Activated CD4-positive, alpha-beta T cell treated with anti-CD3 and anti-CD28 coated beads, Interleukin-2, Interleukin-4, amounts not matched to agents 100 ng/mL and 50 ng/mL, durations not matched to agents 16 hours and 8 hours (primary cell): ENCODE measurements around the gene NFASC.

Experiments
- DNase-seq: peaks from one replicate; pipeline ENCODE4 v3.0.0-alpha.2; 2020; ENCODE audit warnings: low spot score

NFASC gene

GRCh38 chr1:204889681-204890383 lies 19.2 kb downstream of the NFASC start:
- DNase-seq = no peak

- no peak for DNase-seq
Observed at GRCh38 chr1:204891860-204892259, 21.2 kb downstream of the NFASC start.

DNA sequence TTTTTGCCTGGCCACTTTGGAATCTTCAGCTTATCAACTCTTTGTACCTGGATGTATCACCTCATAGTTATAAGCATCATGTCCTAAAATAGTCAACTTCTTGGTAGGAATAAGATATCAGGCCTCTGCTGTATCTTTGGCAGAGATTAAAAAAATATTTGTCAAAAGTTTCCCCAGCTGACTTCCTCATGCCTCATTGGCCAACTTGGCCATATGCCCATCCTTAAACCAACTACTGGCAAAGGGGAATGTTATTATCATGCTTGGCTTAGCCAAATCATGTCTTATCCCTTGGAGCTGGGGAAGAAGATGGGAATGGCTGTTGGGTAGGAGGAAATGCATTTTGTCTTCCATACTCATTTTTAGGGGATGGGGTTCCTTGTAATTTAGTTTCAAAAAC lies 23.4 kb downstream of the NFASC start:
- DNase-seq = no peak

- no peak for DNase-seq
Observed at GRCh38 chr1:204894606-204895005, 23.9 kb downstream of the NFASC start.

- DNase-seq = no peak
Observed at GRCh38 chr1:204896023-204896422, 25.4 kb downstream of the NFASC start.

- DNase-seq = no peak
Observed at GRCh38 chr1:204896787-204897469, 26.3 kb downstream of the NFASC start.

- DNase-seq = no peak
Observed at GRCh38 chr1:204900721-204901120, 30.1 kb downstream of the NFASC start.

DNA sequence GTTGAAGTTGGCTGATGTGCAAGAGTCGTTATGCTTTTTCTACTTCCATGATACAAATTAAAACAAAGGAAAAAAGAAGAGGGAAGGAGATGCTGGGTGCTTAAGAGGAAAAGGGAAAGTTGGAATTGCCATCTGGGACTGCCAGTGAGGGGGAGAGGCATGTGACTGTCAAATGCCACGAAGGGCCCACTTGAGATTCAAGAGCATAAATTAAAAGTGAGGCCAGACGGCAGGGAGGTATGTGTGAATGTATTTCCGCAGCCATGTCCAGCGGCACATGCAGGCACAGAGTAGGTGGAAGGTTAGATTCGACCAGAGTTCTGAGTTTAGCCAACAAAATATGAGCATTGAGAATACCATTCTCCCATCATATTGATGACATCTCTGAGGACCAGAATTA lies 32.0 kb downstream of the NFASC start:
- DNase-seq = no peak

DNA sequence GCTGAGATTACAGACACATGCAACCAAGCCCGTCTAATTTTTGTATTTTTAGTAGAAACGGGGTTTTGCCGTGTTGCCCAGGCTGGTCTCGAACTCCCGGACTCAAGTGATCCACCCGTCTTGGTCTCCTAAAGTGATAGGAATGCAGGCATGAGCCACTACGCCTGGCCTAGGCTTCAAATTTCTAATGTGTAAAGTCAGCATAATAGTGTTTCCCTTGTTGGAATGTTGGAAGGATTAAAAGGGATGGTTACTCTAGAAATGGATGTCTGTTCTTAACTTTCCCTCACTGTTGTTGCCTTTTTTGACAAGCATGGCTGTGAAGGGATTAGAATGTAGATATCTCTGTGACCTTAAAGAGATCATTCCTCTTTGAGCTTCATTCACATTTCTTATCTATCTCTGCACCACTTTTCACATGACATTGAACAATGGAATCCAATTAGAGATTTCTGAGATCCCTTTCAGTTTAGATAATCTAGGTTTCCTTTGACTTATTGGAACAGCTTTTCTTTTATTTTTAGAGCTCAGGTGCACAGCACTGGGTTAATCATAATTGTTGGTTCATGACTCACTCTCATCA lies 33.7 kb downstream of the NFASC start:
- DNase-seq = no peak

- DNase-seq = no peak
Observed at GRCh38 chr1:204909109-204909508, 38.4 kb downstream of the NFASC start.

DNA sequence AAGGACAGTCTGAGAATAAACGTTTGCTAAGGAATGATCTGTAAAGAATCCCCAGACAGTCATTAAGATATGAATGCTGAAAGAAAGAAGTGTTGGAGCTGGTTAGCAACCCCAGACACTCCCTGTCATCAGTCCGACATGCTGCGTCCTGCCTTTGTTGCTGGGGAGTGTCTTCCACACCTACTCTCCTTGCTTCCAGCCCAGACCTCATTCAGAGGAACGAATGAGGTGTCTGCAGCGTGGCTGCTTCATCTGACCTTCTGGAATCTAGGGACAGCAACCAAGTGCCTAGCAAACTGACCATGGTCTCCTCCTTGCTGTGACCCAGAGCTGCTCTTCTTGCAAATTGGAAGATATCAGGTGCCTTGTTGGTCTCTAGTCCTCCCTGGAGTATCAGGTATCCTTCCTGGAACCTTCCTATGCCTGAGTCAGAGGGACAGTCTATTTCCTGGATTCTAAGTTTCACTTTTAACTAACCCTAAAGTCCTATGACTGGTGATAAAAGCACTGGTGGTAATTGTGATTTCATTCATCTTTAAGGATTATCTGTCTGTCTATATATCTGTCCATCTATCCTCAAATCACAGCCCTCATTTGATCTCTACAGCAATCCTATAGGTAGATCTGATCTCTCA lies 45.3 kb downstream of the NFASC start:
- no peak for DNase-seq

GRCh38 chr1:204917802-204918201 lies 47.1 kb downstream of the NFASC start:
- no peak for DNase-seq

DNA sequence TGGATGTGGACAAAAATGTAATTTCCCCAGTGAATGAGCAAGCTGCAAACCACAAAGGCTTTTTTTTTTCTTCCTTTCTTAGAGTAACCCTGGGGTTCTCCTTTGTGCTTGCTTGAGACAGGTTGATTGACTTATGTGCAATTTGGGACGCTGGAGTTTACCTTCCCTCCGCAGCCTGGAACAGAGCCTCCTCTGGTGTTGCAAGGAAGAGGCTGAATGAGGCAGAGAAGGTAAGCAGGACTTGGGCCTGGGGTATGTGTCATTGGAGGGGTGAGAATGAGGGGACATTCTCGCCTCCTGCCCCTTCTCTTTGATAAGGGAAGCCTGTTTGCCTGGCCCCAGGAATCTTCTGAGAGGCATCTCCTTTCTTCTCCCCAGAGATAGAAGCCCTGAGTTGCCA lies 49.8 kb downstream of the NFASC start:
- no peak for DNase-seq

DNA sequence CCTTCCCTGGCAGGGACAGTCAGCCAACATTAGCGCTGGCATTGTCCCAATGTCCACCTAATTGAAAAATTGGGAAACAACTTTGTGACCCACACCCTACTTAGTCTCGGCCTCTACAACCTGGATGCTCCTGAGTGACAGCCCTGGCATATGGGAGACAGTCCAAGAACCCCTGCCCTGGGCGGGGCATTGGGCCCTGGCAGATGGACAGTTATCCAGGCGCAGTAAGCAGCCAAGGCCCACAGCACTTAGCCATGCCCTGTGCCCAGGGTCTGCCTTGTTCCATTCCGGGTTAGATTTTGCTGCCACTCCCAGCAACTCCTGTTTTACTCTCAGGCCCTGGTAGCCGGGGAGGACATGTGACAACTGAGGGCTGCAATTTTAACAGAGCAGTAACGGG lies 50.3 kb downstream of the NFASC start:
- no peak for DNase-seq

DNA sequence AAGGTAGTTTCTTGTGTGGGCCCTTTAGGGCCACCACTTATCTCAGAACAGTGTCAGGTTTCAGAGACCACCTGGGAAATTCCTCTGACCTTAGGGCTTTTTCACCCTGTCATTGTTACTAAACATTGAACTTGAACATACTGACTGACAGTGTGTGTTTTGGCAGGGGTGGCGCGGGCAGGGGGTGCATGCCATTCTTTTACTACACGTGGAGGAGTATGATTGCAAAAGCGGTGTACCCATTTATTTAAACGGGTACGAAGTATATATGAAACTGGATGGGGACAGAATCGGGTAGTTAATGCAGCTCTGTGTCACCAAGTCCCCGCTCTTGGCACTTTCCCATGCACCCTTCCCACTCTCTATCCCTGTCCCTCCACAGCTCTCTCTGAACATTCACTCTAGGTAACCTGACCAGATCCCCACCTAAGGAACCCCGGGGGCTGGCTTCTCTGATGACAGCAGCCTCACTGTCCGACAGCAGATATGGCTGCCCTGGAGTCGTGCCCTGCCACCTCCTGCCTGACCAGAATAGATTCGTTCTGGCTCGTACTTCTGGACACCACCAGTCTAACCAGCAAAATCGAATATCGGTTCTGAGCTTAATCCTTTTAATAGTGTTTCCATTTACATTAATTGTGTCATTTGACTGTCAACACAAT lies 51.3 kb downstream of the NFASC start:
- no peak for DNase-seq

- DNase-seq = no peak
Observed at GRCh38 chr1:204923201-204923600, 52.5 kb downstream of the NFASC start.

DNA sequence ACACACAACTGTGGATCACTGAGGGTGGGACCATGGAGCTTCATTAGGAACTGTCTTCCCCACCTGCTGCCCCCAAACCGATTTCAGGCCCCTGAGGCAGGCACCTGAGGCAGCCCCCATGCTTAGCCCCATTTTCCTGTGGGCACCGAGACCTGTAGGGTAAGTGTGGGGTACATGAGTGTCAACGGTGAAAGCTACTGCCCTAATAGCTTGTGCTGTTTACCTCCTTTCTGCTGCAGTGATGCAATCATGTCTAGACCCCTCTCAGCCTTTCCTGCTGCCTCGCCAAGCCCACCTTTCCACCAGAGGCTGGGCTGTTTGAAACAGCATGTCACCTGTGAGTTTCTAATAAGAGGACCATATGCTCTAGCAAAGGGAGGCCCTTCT lies 53.0 kb downstream of the NFASC start:
- no peak for DNase-seq

DNA sequence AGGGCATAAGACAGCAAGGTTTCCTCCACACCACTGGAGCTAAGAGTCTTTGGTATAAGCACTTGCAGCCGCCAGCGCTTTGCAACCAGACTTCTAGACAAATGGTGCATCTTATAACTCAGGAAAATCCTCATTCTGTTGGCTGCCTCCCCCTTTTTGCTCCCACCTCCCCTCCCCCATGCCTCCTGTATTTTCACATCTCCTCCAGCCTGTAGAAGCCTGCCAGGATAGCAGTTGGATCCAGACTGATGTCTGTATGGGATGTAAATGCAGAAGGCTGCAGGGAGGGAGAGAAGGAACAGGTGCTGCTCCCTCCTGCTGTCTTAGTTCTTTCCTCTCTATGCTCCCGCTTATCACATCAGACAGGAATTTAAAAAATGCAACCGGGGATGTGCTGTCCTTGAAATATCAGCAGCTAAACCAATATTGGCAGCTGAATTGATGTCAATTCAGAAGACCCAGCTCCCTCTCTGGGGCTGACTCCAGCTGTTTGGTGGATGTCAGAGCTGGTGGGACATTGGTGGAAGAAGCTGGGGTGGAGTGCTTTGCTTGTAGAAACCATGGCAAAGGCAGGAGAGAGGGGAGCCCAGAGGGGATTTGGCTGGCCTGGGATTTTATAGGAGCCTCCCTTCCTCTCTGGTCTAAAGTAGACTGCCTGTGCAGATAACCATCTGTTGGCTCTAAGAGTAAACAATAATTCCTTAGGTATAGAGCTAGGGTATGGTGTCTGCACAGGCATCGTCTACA lies 53.5 kb downstream of the NFASC start:
- DNase-seq = no peak

DNA sequence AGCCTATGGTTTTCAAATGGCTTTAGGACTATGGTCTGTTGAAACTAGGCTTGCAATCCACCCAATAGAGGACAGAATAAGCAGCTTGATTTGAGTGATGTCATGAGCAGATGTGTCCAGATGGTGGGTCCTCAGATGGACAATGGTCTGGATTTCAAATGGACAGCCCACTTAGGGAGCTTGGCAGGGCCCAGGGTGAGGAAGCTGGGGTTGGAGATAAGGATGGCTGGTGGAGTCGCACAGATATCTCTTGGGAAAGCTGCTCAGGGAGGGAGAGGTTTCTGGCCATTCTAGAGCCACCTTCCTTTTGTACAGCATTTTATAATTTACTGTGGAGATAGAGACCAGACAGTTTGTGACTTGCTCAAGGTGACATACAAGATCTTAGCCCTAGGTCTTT lies 55.0 kb downstream of the NFASC start:
- no peak for DNase-seq

GRCh38 chr1:204927673-204928641 lies 57.3 kb downstream of the NFASC start:
- DNase-seq = no peak
